Measurements from ENCODE around the gene C1QL1.
"Not testable (repeated sequence)": the region's sequence is repeated elsewhere in the genome, so short reads cannot be mapped to it uniquely, and the experiment has no call there.

DNA sequence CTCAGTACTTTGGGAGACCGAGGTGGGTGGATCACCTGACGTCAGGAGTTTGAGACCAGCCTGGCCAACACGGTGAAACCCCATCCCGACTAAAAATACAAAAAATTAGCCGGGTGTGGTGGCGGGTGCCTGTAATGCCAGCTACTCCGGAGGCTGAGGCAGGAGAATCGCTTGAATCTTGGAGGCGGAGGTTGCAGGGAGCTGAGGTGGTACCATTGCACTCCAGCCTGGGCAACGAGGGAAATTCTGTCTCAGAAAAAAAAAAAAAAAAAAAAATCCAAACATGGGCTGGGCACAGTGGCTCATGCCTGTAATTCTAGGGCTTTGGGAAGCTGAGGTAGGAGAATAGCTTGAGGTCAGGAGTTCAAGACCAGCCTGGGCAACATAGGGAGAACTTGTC, 22.5 kb downstream of the C1QL1 start:
- TF ChIP-seq EZH2 (IDR thresholded peaks at IDR 0.05; ENCODE audit: low read length), result not testable (repeated sequence)
- TF ChIP-seq, protein P1, sequence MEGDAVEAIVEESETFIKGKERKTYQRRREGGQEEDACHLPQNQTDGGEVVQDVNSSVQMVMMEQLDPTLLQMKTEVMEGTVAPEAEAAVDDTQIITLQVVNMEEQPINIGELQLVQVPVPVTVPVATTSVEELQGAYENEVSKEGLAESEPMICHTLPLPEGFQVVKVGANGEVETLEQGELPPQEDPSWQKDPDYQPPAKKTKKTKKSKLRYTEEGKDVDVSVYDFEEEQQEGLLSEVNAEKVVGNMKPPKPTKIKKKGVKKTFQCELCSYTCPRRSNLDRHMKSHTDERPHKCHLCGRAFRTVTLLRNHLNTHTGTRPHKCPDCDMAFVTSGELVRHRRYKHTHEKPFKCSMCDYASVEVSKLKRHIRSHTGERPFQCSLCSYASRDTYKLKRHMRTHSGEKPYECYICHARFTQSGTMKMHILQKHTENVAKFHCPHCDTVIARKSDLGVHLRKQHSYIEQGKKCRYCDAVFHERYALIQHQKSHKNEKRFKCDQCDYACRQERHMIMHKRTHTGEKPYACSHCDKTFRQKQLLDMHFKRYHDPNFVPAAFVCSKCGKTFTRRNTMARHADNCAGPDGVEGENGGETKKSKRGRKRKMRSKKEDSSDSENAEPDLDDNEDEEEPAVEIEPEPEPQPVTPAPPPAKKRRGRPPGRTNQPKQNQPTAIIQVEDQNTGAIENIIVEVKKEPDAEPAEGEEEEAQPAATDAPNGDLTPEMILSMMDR (optimal IDR thresholded peaks at IDR 0.05 in 1 of 3, IDR thresholded peaks at IDR 0.05 in 1 of 3, conservative IDR thresholded peaks at IDR 0.05 in 1 of 3; ENCODE audit: extremely low read depth in 1 of 3, insufficient read depth in 2 of 3, low read length in 3 of 3), result not testable (repeated sequence)
